A673 (cell line): ENCODE data around the gene FAH.

Experiments used
- EZH2 ChIP-seq: fragments of 200-600 bp; sonication (generic); IDR thresholded peaks from 2 replicates; pipeline ENCODE4 v1.6.1; 2017; ENCODE audit warnings: borderline replicate concordance, low read depth, mild to moderate bottlenecking, mixed read lengths, antibody characterized with exemption, low read length; ENCODE audit not compliant: poor library complexity, severe bottlenecking
- TF ChIP-seq, protein P1 (sequence below): fragments of 300-800, 200-600 bp; sonication (generic); conservative IDR thresholded peaks from 2 replicates; pipeline ENCODE4 v1.5.1; 2017; ENCODE audit warnings: low read depth, mild to moderate bottlenecking, antibody characterized with exemption, low read length, moderate library complexity, mixed read lengths

- TF ChIP-seq, protein P1, sequence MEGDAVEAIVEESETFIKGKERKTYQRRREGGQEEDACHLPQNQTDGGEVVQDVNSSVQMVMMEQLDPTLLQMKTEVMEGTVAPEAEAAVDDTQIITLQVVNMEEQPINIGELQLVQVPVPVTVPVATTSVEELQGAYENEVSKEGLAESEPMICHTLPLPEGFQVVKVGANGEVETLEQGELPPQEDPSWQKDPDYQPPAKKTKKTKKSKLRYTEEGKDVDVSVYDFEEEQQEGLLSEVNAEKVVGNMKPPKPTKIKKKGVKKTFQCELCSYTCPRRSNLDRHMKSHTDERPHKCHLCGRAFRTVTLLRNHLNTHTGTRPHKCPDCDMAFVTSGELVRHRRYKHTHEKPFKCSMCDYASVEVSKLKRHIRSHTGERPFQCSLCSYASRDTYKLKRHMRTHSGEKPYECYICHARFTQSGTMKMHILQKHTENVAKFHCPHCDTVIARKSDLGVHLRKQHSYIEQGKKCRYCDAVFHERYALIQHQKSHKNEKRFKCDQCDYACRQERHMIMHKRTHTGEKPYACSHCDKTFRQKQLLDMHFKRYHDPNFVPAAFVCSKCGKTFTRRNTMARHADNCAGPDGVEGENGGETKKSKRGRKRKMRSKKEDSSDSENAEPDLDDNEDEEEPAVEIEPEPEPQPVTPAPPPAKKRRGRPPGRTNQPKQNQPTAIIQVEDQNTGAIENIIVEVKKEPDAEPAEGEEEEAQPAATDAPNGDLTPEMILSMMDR = no peak
- TF ChIP-seq EZH2 = no peak
Measured at GRCh38 chr15:80155001-80155377, 2.2 kb downstream of the FAH start.
